Smooth muscle cell (in vitro differentiated cells): ENCODE measurements around the gene TTLL5. TPM values are rescaled to one million over a fixed set of nuclear protein-coding genes. Genes with fewer than 3 reads are reported as not detected.
A peak's percentile ranks its signal among the peaks of the same experiment; 100 is the strongest.

Source experiments
- DNase-seq: peaks from one replicate; lab custom pipeline; 2025; ENCODE audit not compliant: unreplicated experiment; lab: John Stamatoyannopoulos, UW
- H2AFZ ChIP-seq: fragments of 200-600 bp; sonication (generic); 2 replicates; pipeline ENCODE4 v1.6.0; 2016; ENCODE audit warnings: antibody characterized with exemption, low read depth, mild to moderate bottlenecking
- H3F3A ChIP-seq: fragments of 200-600 bp; sonication (generic); 2 replicates; pipeline ENCODE4 v1.6.0; 2017; ENCODE audit warnings: antibody characterized with exemption, low read depth
- H3K27ac ChIP-seq: fragments of 200-600 bp; sonication (generic); 2 replicates; pipeline ENCODE4 v1.5.1; 2016; ENCODE audit warnings: low read depth, mild to moderate bottlenecking
- H3K27me3 ChIP-seq: fragments of 200-600 bp; sonication (generic); 2 replicates; pipeline ENCODE4 v1.6.1; 2016; ENCODE audit warnings: low read depth, mild to moderate bottlenecking
- H3K36me3 ChIP-seq: fragments of 200-600 bp; sonication (generic); 2 replicates; pipeline ENCODE4 v1.5.1; 2016; ENCODE audit warnings: low read depth
- H3K4me1 ChIP-seq: fragments of 200-600 bp; sonication (generic); 2 replicates; pipeline ENCODE4 v1.5.1; 2016; ENCODE audit warnings: low read depth
- H3K4me2 ChIP-seq: fragments of 200-600 bp; sonication (generic); 2 replicates; pipeline ENCODE4 v1.6.0; 2016; ENCODE audit warnings: mild to moderate bottlenecking
- H3K4me3 ChIP-seq: fragments of 200-600 bp; sonication (generic); 2 replicates; pipeline ENCODE4 v1.5.1; 2016; ENCODE audit warnings: mild to moderate bottlenecking
- H3K79me2 ChIP-seq: fragments of 200-600 bp; sonication (generic); 2 replicates; pipeline ENCODE4 v1.6.0; 2016; ENCODE audit warnings: low read depth, mild to moderate bottlenecking
- H3K9ac ChIP-seq: fragments of 200-600 bp; sonication (generic); 2 replicates; pipeline ENCODE4 v1.6.0; 2016; ENCODE audit warnings: low read depth
- H3K9me3 ChIP-seq: fragments of 200-600 bp; sonication (generic); replicated peaks from 2 replicates; pipeline ENCODE4 v1.5.1; 2016; ENCODE audit warnings: low read depth
- H4K20me1 ChIP-seq: fragments of 200-600 bp; sonication (generic); 2 replicates; pipeline ENCODE4 v1.6.0; 2016; ENCODE audit warnings: low read depth
- CTCF ChIP-seq: fragments of 200-600 bp; sonication (generic); IDR thresholded peaks from 2 replicates; pipeline ENCODE4 v1.5.1; 2017; ENCODE audit warnings: borderline replicate concordance, mild to moderate bottlenecking, antibody characterized with exemption; ENCODE audit not compliant: insufficient read depth, poor library complexity, severe bottlenecking
- WGBS: methylation state at CpG from one replicate; pipeline ENCODE4 v1.1.7; 2016; ENCODE audit warnings: low lambda C conversion rate; 5-methylcytosine and 5-hydroxymethylcytosine counted together
- polyA plus RNA-seq: library from polyadenylated mRNA; unstranded; fragments of >200 nt; fragmentation: Nextera tagmentation; extraction: Ambion mirVana; gene quantifications from 2 replicates; pipeline ENCODE4 v1.2.1, GENCODE V29; 2016
- total RNA-seq: library from RNA; depleted of rRNA; stranded (reverse); fragments of >200 nt; gene quantifications from 2 replicates; pipeline ENCODE4 v1.2.3, GENCODE V29; 2014

The TTLL5 gene
- total and polyA plus RNA-seq, 2 experiments from 2014 or later, result 12.6 to 38.0 TPM

- H3K27ac ChIP-seq, result no peak overlapping the region
- no peaks in the 10 kb centered on the region for H3K9me3 ChIP-seq
- no peak for TF ChIP-seq CTCF
- no peak overlapping the region for H2AFZ ChIP-seq
- H3K4me1 ChIP-seq, result peaks cover 5% of the 10 kb centered on the region
- 74% methylated on average over 3 of the region's 3 CpGs for whole genome bisulfite sequencing
- no peaks in the 10 kb centered on the region for H3K36me3 ChIP-seq
- H3K79me2 ChIP-seq, result no peaks in the 10 kb centered on the region
- no peak overlapping the region for H3K4me2 ChIP-seq
- H3K27me3 ChIP-seq, result no peaks in the 10 kb centered on the region
- peaks cover 4% of the 10 kb centered on the region for H3F3A ChIP-seq
- H3K4me3 ChIP-seq, result no peak overlapping the region
- H4K20me1 ChIP-seq, result no peaks in the 10 kb centered on the region
- no peak for DNase-seq
- H3K9ac ChIP-seq, result no peak overlapping the region
Measured at GRCh38 chr14:75640876-75641275, 20.2 kb upstream of the TTLL5 start.

- H3K36me3 ChIP-seq, result no peaks in the 10 kb centered on the region
- TF ChIP-seq CTCF, result no peak
- no peak overlapping the region for H3K4me2 ChIP-seq
- no peaks in the 10 kb centered on the region for H3K79me2 ChIP-seq
- no peaks in the 10 kb centered on the region for H3K4me1 ChIP-seq
- H3F3A ChIP-seq, result no peaks in the 10 kb centered on the region
- no peaks in the 10 kb centered on the region for H4K20me1 ChIP-seq
- H2AFZ ChIP-seq, result no peak overlapping the region
- no peak overlapping the region for H3K9ac ChIP-seq
- no peaks in the 10 kb centered on the region for H3K27me3 ChIP-seq
- no peak overlapping the region for H3K4me3 ChIP-seq
- H3K27ac ChIP-seq, result no peak overlapping the region
- H3K9me3 ChIP-seq, result no peaks in the 10 kb centered on the region
- 69% methylated on average over 4 of the region's 4 CpGs for WGBS
- DNase-seq, result no peak
Measured at GRCh38 chr14:75643985-75644384, 17.1 kb upstream of the TTLL5 start.

DNA sequence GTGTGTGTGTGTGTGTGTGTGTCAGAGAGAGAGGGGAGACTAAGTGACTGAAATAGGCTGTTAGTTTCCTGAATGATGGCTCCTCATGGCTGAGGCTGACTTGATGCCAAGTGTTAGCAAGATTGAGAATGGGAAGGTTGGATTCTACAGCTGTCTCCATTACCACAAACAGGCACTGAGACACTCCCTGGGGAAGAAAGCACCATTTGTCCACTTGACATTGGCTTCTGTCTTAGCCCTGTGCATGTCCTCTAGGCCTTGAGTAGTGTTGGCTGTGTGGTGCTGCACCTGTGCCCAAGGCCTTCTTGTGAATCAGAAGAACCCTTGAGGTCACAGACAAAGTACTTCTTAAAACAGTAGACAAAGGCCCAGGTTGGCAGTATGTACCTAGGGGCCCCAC lies 16.0 kb upstream of the TTLL5 start:
- peaks cover under 1% of the 10 kb centered on the region for H3K36me3 ChIP-seq
- no peaks in the 10 kb centered on the region for H3K79me2 ChIP-seq
- no peak for TF ChIP-seq CTCF
- no peak overlapping the region for H3K9ac ChIP-seq
- no peaks in the 10 kb centered on the region for H3K9me3 ChIP-seq
- no peak overlapping the region for H3K27ac ChIP-seq
- no peaks in the 10 kb centered on the region for H3F3A ChIP-seq
- no peak for DNase-seq
- H3K4me3 ChIP-seq, result no peak overlapping the region
- no peak overlapping the region for H2AFZ ChIP-seq
- H3K4me2 ChIP-seq, result no peak overlapping the region
- H4K20me1 ChIP-seq, result no peaks in the 10 kb centered on the region
- H3K4me1 ChIP-seq, result no peaks in the 10 kb centered on the region
- H3K27me3 ChIP-seq, result no peaks in the 10 kb centered on the region

DNA sequence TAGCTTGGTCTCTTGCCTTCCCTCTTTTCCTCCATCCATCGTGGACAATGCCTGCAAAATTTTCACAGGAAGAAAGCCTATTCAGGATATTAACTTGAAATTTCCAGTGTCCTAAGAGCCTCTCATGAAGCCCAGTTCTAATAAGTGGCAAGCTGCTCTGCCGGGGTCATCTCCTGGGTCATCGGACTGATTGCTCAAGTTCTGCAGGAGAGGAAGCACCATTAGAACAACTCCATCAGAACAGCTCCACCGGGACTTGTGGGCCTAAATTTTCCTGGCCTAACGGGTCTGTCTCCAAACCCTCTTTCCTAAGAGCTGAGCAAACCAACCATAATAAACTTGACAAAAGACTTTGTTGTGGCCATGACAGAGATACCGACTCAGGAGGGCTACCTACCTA lies 14.3 kb upstream of the TTLL5 start:
- TF ChIP-seq CTCF, result no peak
- H4K20me1 ChIP-seq, result no peaks in the 10 kb centered on the region
- H3K27me3 ChIP-seq, result no peaks in the 10 kb centered on the region
- peak overlapping the region; percentile 45 for H3K4me2 ChIP-seq
- H3K4me3 ChIP-seq, result no peak overlapping the region
- no peak overlapping the region for H2AFZ ChIP-seq
- no peaks in the 10 kb centered on the region for H3K79me2 ChIP-seq
- H3F3A ChIP-seq, result no peaks in the 10 kb centered on the region
- DNase-seq, result no peak
- H3K27ac ChIP-seq, result peak overlapping the region; percentile 71
- no peaks in the 10 kb centered on the region for H3K9me3 ChIP-seq
- WGBS, result 92% methylated on average over 6 of the region's 6 CpGs
- no peak overlapping the region for H3K9ac ChIP-seq
- no peaks in the 10 kb centered on the region for H3K4me1 ChIP-seq
- H3K36me3 ChIP-seq, result peaks cover 3% of the 10 kb centered on the region
